Placental pericyte (primary cell): ENCODE measurements around the gene ALKBH1. TPM values are rescaled to one million over a fixed set of nuclear protein-coding genes. Genes with fewer than 3 reads are reported as not detected.

ENCODE experiments used
- small RNA-seq: library from RNA; depleted of rRNA; stranded (forward); fragments of <200 nt; gene quantifications from one replicate; pipeline ENCODE3, GENCODE V24; 2012; ENCODE audit warnings: low replicate concordance
- total RNA-seq: library from RNA; depleted of rRNA; stranded (reverse); fragments of >200 nt; gene quantifications from 2 replicates; pipeline ENCODE4 v1.2.3, GENCODE V29; 2012

ALKBH1 gene
- 9.8 and 12.6 TPM in 2 replicates for total RNA-seq

DNA sequence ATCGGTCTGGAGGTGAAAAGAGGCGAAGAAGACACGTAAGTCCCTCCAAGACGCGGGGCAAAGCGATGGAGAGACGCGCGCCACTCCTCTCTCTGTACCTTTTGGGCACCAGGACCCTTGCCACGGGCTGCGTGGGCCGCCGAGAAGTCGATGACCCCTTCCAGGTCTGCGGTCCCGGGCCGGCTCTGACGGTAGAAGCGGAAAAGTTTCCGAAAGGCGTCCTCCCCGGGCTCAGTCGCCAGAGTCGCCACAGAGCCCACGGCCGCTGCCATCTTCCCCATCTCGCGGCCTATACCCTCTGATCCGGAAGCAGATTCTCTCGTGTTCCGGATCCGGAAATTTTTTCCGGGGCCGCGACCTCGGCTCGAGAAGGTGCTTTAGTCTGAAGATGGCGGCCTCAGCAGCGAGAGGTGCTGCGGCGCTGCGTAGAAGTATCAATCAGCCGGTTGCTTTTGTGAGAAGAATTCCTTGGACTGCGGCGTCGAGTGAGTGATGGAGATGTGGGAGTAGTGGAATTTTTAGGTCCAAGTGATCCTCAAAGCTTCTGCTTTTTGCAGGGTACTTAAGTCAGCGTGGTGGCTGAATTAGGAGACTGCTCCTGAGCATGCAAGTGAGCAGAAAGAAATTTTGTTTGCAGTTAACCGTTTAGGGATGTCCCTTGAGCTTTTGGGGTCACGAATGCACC lies at the start of gene ALKBH1, which contains the start of gene SLIRP:
Gene ALKBH1, minus strand, starts transcription at position 300 of the 685 bp plus-strand sequence. Its CDS starts 19 bp downstream, at position 281.
Gene SLIRP, plus strand, starts transcription at position 380 of the 685 bp plus-strand sequence. Its CDS starts 9 bp downstream, at position 389.

Small RNA genes lying within 50 kb of the gene (small RNA-seq; reads per million reads assigned to genes)
- gene COX6CP11 = not detected

Other genes starting within 250 kb of the ALKBH1 start
- gene AHSA1, start 249.9 kb downstream of the ALKBH1 start, total RNA-seq = 77.5 and 96.1 TPM in 2 replicates
- gene ISM2, start 209.2 kb downstream of the ALKBH1 start, total RNA-seq = 0.29 TPM in 1 of 2 replicates, not detected in the other
- gene SPTLC2, start 91.4 kb downstream of the ALKBH1 start, total RNA-seq = 26.0 and 58.6 TPM in 2 replicates
- gene SLIRP, start 80 bp upstream of the ALKBH1 start, total RNA-seq = 91.8 and 108 TPM in 2 replicates
- 44.7 and 51.4 TPM in 2 replicates for gene SNW1, start 53.1 kb upstream of the ALKBH1 start, total RNA-seq
- 5.3 and 7.7 TPM in 2 replicates for gene ADCK1, start 92.1 kb upstream of the ALKBH1 start, total RNA-seq